MCF 10A (cell line): ENCODE data around the gene CHST10. TPM values are rescaled to one million over a fixed set of nuclear protein-coding genes. Genes with fewer than 3 reads are reported as not detected.

ENCODE experiments used
- BruUV-seq: library from RNA; stranded (reverse); fragments of 400-500 nt; replicated peaks from 2 replicates; lab custom pipeline; 2021; lab: Mats Ljungman, UMichigan
- CTCF ChIA-PET: fragments of 300-600 bp; sonication (Branson Sonifier 250); formaldehyde crosslinking; extraction: SDS; loops from one replicate; lab custom pipeline; 2021; ENCODE audit warnings: antibody characterized with exemption, inconsistent platforms; lab: Yijun Ruan, JAX
- POLR2A ChIA-PET: fragments of 300-600, 350-650 bp; sonication (Branson Sonifier 250); formaldehyde crosslinking; extraction: SDS; loops from one replicate; lab custom pipeline; 2020; ENCODE audit warnings: antibody characterized with exemption, inconsistent platforms; lab: Yijun Ruan, JAX
- DNase-seq: peaks from one replicate; pipeline ENCODE4 v3.0.0-alpha.2; 2018; ENCODE audit not compliant: unreplicated experiment
- H3K27ac Mint-ChIP-seq: one replicate; pipeline ENCODE4 v1.8.0; 2022; ENCODE audit warnings: mild to moderate bottlenecking, low read depth, mixed read lengths; ENCODE audit not compliant: unreplicated experiment
- H3K27me3 Mint-ChIP-seq: one replicate; pipeline ENCODE4 v1.8.0; 2022; ENCODE audit warnings: mixed read lengths; ENCODE audit not compliant: insufficient read depth, unreplicated experiment
- H3K36me3 Mint-ChIP-seq: one replicate; pipeline ENCODE4 v1.8.0; 2022; ENCODE audit warnings: mild to moderate bottlenecking, moderate library complexity, mixed read lengths; ENCODE audit not compliant: insufficient read depth, unreplicated experiment
- H3K4me1 Mint-ChIP-seq: one replicate; pipeline ENCODE4 v1.8.0; 2022; ENCODE audit warnings: mixed read lengths; ENCODE audit not compliant: insufficient read depth, unreplicated experiment
- H3K4me3 Mint-ChIP-seq: one replicate; pipeline ENCODE4 v1.8.0; 2022; ENCODE audit warnings: mild to moderate bottlenecking, moderate library complexity, mixed read lengths; ENCODE audit not compliant: unreplicated experiment
- H3K9me3 Mint-ChIP-seq: one replicate; pipeline ENCODE4 v1.8.0; 2022; ENCODE audit warnings: mixed read lengths; ENCODE audit not compliant: unreplicated experiment
- CTCF ChIP-seq: fragments of 200-600 bp; IDR thresholded peaks from one replicate; pipeline ENCODE4 v1.8.0; 2022; ENCODE audit warnings: antibody characterized with exemption, mild to moderate bottlenecking; ENCODE audit not compliant: unreplicated experiment
- intact Hi-C: fragments of 100-400 bp; cut with micrococcal nuclease; formaldehyde crosslinking; loops from 2 replicates; pipeline ENCODE4 v1.14.1; 2022
- total RNA-seq: library from RNA; stranded (reverse); gene quantifications from 2 replicates; pipeline ENCODE4 v1.2.3, GENCODE V29; 2022

Gene CHST10
- total RNA-seq, 1 experiment from 2014 or later = 2.3 TPM

GRCh38 chr2:100451734-100452133, 34.3 kb upstream of the CHST10 start:
- no peak overlapping the region for H3K4me3 Mint-ChIP-seq
- H3K36me3 Mint-ChIP-seq = no peaks in the 10 kb centered on the region
- no peaks in the 10 kb centered on the region for H3K27me3 Mint-ChIP-seq
- BruUV-seq = no TSS peak
- H3K9me3 Mint-ChIP-seq = no peaks in the 10 kb centered on the region
- ChIA-PET CTCF (no interaction called here), POLR2A (no interaction called here)
- intact Hi-C loops = no loop called here
- no peak for DNase-seq
- no peak for TF ChIP-seq CTCF
- no peaks in the 10 kb centered on the region for H3K4me1 Mint-ChIP-seq
- H3K27ac Mint-ChIP-seq = no peak overlapping the region

GRCh38 chr2:100451092-100451491, 33.6 kb upstream of the CHST10 start:
- DNase-seq = no peak
- Mint-ChIP-seq H3K4me1 (no peaks in the 10 kb centered on the region), H3K4me3 (no peak overlapping the region), H3K27me3 (no peaks in the 10 kb centered on the region), H3K9me3 (no peaks in the 10 kb centered on the region), H3K36me3 (no peaks in the 10 kb centered on the region), H3K27ac (no peak overlapping the region)
- POLR2A ChIA-PET = no interaction called here
- TF ChIP-seq CTCF = no peak
- no TSS peak for BruUV-seq
- intact Hi-C loops = no loop called here
- CTCF ChIA-PET = interaction anchor here (0.6 to 0.7 kb wide), 2 partner anchors 162 to 190 kb away, joined by 3 to 4 read pairs; no protein-coding TSS in a partner anchor

GRCh38 chr2:100446696-100447095, 29.2 kb upstream of the CHST10 start:
- CTCF ChIA-PET = no interaction called here

GRCh38 chr2:100437751-100438150, 20.3 kb upstream of the CHST10 start:
- Mint-ChIP-seq H3K4me1 (no peaks in the 10 kb centered on the region), H3K4me3 (no peak overlapping the region), H3K27me3 (peaks cover 59% of the 10 kb centered on the region), H3K9me3 (no peaks in the 10 kb centered on the region), H3K36me3 (no peaks in the 10 kb centered on the region), H3K27ac (no peak overlapping the region)
- ChIA-PET POLR2A (no interaction called here), CTCF (no interaction called here)
- no peak for TF ChIP-seq CTCF
- intact Hi-C loops = no loop called here
- DNase-seq = no peak
- BruUV-seq = no TSS peak

More at GRCh38 chr2:100446696-100447095, 29.2 kb upstream of the CHST10 start:
- no peak overlapping the region for H3K27ac Mint-ChIP-seq
- no TSS peak for BruUV-seq
- H3K36me3 Mint-ChIP-seq = no peaks in the 10 kb centered on the region
- POLR2A ChIA-PET = no interaction called here
- no peak for DNase-seq
- no peaks in the 10 kb centered on the region for H3K9me3 Mint-ChIP-seq
- peaks cover 15% of the 10 kb centered on the region for H3K27me3 Mint-ChIP-seq
- H3K4me3 Mint-ChIP-seq = no peak overlapping the region
- no peak for TF ChIP-seq CTCF
- H3K4me1 Mint-ChIP-seq = no peaks in the 10 kb centered on the region
- intact Hi-C loops = no loop called here
